Caco-2 (cell line): Measurements from ENCODE around the gene ABCC5. TPM values are rescaled to one million over a fixed set of nuclear protein-coding genes. Genes with fewer than 3 reads are reported as not detected.
A peak's percentile ranks its signal among the peaks of the same experiment; 100 is the strongest.

Experiments
- BruUV-seq: library from RNA; stranded (reverse); fragments of 400-500 nt; replicated peaks from 2 replicates; lab custom pipeline; 2021; lab: Mats Ljungman, UMichigan
- CTCF ChIA-PET: fragments of 300-600 bp; sonication (Branson Sonifier 250); formaldehyde crosslinking; loops from one replicate; lab custom pipeline; 2022; ENCODE audit warnings: antibody characterized with exemption; lab: Charles Lee
- POLR2A ChIA-PET: fragments of 300-600 bp; sonication (Branson Sonifier 250); formaldehyde crosslinking; loops from one replicate; lab custom pipeline; 2022; ENCODE audit warnings: antibody characterized with exemption; lab: Charles Lee
- DNase-seq, 2 experiments: peaks; one replicate each; pipeline versions ENCODE4 v3.0.0 to v3.0.0-alpha.2; 2020 to 2022
- H3K27me3 ChIP-seq: replicated peaks from 2 replicates; pipeline ENCODE4 v1.6.0; 2011; ENCODE audit warnings: low read length; ENCODE audit not compliant: control insufficient read depth, insufficient read depth
- H3K36me3 ChIP-seq: 2 replicates; pipeline ENCODE4 v1.5.1; 2011; ENCODE audit warnings: low read length; ENCODE audit not compliant: control insufficient read depth, insufficient read depth
- H3K4me1 ChIP-seq: fragments of 250-450 bp; sonication (Bioruptor Pico); 2 replicates; pipeline ENCODE4 v1.5.1; 2020; ENCODE audit warnings: mild to moderate bottlenecking
- H3K4me3 ChIP-seq: 2 replicates; pipeline ENCODE4 v1.5.1; 2011; ENCODE audit warnings: low read depth, mild to moderate bottlenecking, control low read depth, low read length
- H3K9me3 ChIP-seq: fragments of 250-450 bp; sonication (Bioruptor Pico); 2 replicates; pipeline ENCODE4 v1.5.1; 2020; ENCODE audit warnings: mild to moderate bottlenecking, moderate library complexity
- H3K27ac Mint-ChIP-seq: one replicate; pipeline ENCODE4 v1.8.0; 2022; ENCODE audit warnings: mixed read lengths; ENCODE audit not compliant: unreplicated experiment
- H3K27me3 Mint-ChIP-seq: one replicate; pipeline ENCODE4 v1.8.0; 2022; ENCODE audit warnings: mixed read lengths; ENCODE audit not compliant: insufficient read depth, unreplicated experiment
- H3K36me3 Mint-ChIP-seq: one replicate; pipeline ENCODE4 v1.8.0; 2022; ENCODE audit warnings: mild to moderate bottlenecking, mixed read lengths; ENCODE audit not compliant: insufficient read depth, unreplicated experiment
- H3K4me1 Mint-ChIP-seq: one replicate; pipeline ENCODE4 v1.8.0; 2022; ENCODE audit warnings: low read depth, mixed read lengths; ENCODE audit not compliant: unreplicated experiment
- H3K4me3 Mint-ChIP-seq: one replicate; pipeline ENCODE4 v1.8.0; 2022; ENCODE audit warnings: mild to moderate bottlenecking, moderate library complexity, mixed read lengths; ENCODE audit not compliant: unreplicated experiment
- H3K9me3 Mint-ChIP-seq: one replicate; pipeline ENCODE4 v1.8.0; 2022; ENCODE audit warnings: mixed read lengths; ENCODE audit not compliant: unreplicated experiment
- intact Hi-C: fragments of 100-400 bp; cut with micrococcal nuclease; formaldehyde crosslinking; loops from one replicate; pipeline ENCODE4 v1.10.0; 2022; ENCODE audit not compliant: unreplicated experiment
- total RNA-seq: library from RNA; stranded (reverse); gene quantifications from 2 replicates; pipeline ENCODE4 v1.2.3, GENCODE V29; 2022
- TF ChIP-seq, protein P1 (sequence below), 2 experiments: fragments of 200-600 bp in 1 of 2; IDR thresholded peaks; 1 replicate in 1 of 2; 2 replicates in 1 of 2; pipeline versions ENCODE4 v1.5.1 to v1.8.0; 2011 to 2022; ENCODE audit warnings: antibody characterized with exemption in 1 of 2, control low read depth in 1 of 2, inconsistent platforms in 1 of 2, low read depth in 1 of 2, low read length in 1 of 2, mild to moderate bottlenecking in 1 of 2, moderate library complexity in 1 of 2; ENCODE audit not compliant: insufficient read depth in 1 of 2, severe bottlenecking in 1 of 2, unreplicated experiment in 1 of 2

The ABCC5 gene
- total RNA-seq, 1 experiment from 2014 or later: 21.3 TPM

DNA sequence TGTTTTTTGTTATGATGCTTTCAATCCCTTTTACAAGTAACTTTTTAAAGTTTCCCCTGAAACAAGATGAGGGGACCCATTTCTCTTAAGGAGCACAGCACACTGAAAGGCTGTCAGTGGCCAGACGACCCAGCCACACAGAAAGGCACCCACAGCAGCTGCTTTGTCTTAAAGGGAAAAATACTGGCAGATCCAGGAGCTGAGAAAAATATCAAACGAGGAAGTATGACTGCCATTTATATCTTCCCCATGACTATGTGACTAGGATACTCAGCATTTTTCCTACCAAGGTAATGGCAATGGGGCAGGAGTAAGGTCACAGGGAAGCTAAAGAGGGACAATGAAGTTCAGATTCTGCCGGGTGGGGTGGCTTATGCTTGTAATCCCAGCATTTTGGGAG is 15.9 kb downstream of the ABCC5 start:
- peaks cover 9% of the 10 kb centered on the region; the same call in 1 of the 2 replicates for H3K4me1 ChIP-seq
- Mint-ChIP-seq H3K27ac (no peak overlapping the region), H3K9me3 (no peaks in the 10 kb centered on the region), H3K27me3 (no peaks in the 10 kb centered on the region), H3K4me1 (peaks cover 18% of the 10 kb centered on the region), H3K36me3 (peaks cover 9% of the 10 kb centered on the region), H3K4me3 (no peak overlapping the region)
- H3K27me3 ChIP-seq: no peaks in the 10 kb centered on the region
- H3K36me3 ChIP-seq: no peaks in the 10 kb centered on the region
- H3K4me3 ChIP-seq: no peak overlapping the region
- TF ChIP-seq, protein P1, sequence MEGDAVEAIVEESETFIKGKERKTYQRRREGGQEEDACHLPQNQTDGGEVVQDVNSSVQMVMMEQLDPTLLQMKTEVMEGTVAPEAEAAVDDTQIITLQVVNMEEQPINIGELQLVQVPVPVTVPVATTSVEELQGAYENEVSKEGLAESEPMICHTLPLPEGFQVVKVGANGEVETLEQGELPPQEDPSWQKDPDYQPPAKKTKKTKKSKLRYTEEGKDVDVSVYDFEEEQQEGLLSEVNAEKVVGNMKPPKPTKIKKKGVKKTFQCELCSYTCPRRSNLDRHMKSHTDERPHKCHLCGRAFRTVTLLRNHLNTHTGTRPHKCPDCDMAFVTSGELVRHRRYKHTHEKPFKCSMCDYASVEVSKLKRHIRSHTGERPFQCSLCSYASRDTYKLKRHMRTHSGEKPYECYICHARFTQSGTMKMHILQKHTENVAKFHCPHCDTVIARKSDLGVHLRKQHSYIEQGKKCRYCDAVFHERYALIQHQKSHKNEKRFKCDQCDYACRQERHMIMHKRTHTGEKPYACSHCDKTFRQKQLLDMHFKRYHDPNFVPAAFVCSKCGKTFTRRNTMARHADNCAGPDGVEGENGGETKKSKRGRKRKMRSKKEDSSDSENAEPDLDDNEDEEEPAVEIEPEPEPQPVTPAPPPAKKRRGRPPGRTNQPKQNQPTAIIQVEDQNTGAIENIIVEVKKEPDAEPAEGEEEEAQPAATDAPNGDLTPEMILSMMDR (IDR thresholded peaks at IDR 0.05; ENCODE audit: insufficient read depth in 1 of 2, low read depth in 1 of 2, low read length in 1 of 2, severe bottlenecking in 1 of 2, unreplicated experiment in 1 of 2): no peak
- POLR2A ChIA-PET: no interaction called here
- H3K9me3 ChIP-seq: no peaks in the 10 kb centered on the region
- CTCF ChIA-PET: no interaction called here
- BruUV-seq: no TSS peak
- intact Hi-C loops: no loop called here
- DNase-seq: no peak

DNA sequence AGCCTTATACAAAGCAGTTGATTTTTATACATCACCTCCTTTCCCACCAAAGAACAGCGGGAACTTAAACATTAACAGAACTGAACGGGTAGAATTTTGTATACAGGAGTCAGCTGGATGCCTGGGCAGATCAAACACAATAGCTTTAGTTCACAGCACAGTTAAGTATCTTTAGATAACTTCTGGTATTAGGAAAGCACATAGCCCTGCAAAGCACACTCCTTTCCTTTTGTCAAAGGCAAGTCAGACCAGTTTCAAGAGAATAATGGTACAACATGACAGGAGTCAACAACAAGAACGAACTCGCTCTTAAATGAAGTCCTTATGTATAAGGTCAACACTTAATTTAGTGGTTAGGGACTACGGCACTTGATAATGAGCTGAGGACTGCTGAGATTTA is 26.3 kb downstream of the ABCC5 start:
- H3K4me3 Mint-ChIP-seq: peak overlapping the region; percentile 51

DNA sequence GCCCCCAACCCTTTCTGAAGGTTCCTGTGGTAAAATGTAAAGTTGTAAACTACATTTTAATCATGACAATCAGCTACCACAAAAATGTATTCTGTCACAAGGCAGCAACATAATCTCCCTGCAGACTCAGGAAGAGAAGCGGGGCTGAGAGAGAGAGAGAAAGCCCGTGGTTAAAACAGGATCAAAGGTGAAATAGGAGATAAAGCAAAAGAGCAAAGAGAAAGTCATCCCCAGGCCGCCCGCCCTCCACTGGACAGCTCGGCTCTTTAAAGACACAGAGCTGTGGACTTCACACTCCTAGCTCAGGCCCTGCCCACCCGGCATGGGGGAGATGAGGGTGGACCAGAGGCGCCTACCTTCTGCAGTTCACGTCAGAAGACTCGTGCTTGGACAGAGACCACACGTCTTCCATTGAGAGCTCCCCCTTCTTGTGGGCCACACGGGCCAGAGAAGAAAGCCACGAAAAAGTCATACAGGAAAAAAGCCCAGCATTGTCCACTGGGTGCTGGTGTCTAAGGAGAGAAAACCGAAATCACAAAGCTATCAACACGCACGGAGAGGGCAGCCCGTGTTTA is 29.4 kb downstream of the ABCC5 start:
- H3K4me1 ChIP-seq: peaks cover 40% of the 10 kb centered on the region
- DNase-seq: peak; percentile 77
- H3K36me3 Mint-ChIP-seq: peaks cover 20% of the 10 kb centered on the region
- no peaks in the 10 kb centered on the region for H3K9me3 Mint-ChIP-seq
- no peaks in the 10 kb centered on the region; the same call in 1 of the 2 replicates for H3K36me3 ChIP-seq
- TF ChIP-seq, protein P1 (IDR thresholded peaks at IDR 0.05; ENCODE audit: insufficient read depth in 1 of 2, low read depth in 1 of 2, low read length in 1 of 2, severe bottlenecking in 1 of 2, unreplicated experiment in 1 of 2): peak in 1 of 2 experiments; percentile 38
- peaks cover 48% of the 10 kb centered on the region for H3K4me1 Mint-ChIP-seq
- no peaks in the 10 kb centered on the region for H3K27me3 ChIP-seq
- H3K27ac Mint-ChIP-seq: peak overlapping the region; percentile 72
- BruUV-seq: no TSS peak
- H3K4me3 ChIP-seq: no peak overlapping the region
- ChIA-PET POLR2A (interaction anchor here (0.6 kb wide), 1 partner anchor 18 kb away, joined by 3 read pairs; no protein-coding TSS in a partner anchor), CTCF (interaction anchor here (1.2 to 2.6 kb wide), 3 partner anchors 13 to 93 kb away, joined by 4 to 11 read pairs (median 6); partner anchors contain the start of gene ABCC5)
- H3K4me3 Mint-ChIP-seq: peak overlapping the region; percentile 52
- H3K9me3 ChIP-seq: no peaks in the 10 kb centered on the region
- H3K27me3 Mint-ChIP-seq: no peaks in the 10 kb centered on the region
- intact Hi-C loops: loop anchor here (1.0 kb wide), 1 partner anchor 21 kb away; no protein-coding TSS in a partner anchor

More for the DNA sequence above, 26.3 kb downstream of the ABCC5 start:
- TF ChIP-seq, protein P1 (IDR thresholded peaks at IDR 0.05; ENCODE audit: insufficient read depth in 1 of 2, low read depth in 1 of 2, low read length in 1 of 2, severe bottlenecking in 1 of 2, unreplicated experiment in 1 of 2): no peak
- Mint-ChIP-seq H3K27me3 (no peaks in the 10 kb centered on the region), H3K27ac (peak overlapping the region; percentile 43), H3K36me3 (peaks cover 9% of the 10 kb centered on the region), H3K9me3 (no peaks in the 10 kb centered on the region), H3K4me1 (peaks cover 40% of the 10 kb centered on the region)
- BruUV-seq: no TSS peak
- Histone ChIP-seq H3K36me3 (no peaks in the 10 kb centered on the region), H3K9me3 (no peaks in the 10 kb centered on the region), H3K4me3 (no peak overlapping the region), H3K27me3 (no peaks in the 10 kb centered on the region), H3K4me1 (peaks cover 40% of the 10 kb centered on the region)
- intact Hi-C loops: loop anchor here (1.0 kb wide), 2 partner anchors 12 to 26 kb away; partner anchors contain the start of gene ABCC5
- DNase-seq: peak in 1 of 2 experiments; percentile 50
- ChIA-PET CTCF (interaction anchor here (0.7 to 1.5 kb wide), 4 partner anchors 26 to 84 kb away, joined by 3 to 4 read pairs (median 4); partner anchors contain the start of gene ABCC5), POLR2A (interaction anchor here (1.4 kb wide), 1 partner anchor 12 kb away, joined by 3 read pairs; no protein-coding TSS in a partner anchor)
